Measurements from ENCODE around the gene AOPEP. TPM values are rescaled to one million over a fixed set of nuclear protein-coding genes. Genes with fewer than 3 reads are reported as not detected.

Gene AOPEP
- total RNA-seq, 1 experiment from 2014 or later = 15.0 TPM

DNA sequence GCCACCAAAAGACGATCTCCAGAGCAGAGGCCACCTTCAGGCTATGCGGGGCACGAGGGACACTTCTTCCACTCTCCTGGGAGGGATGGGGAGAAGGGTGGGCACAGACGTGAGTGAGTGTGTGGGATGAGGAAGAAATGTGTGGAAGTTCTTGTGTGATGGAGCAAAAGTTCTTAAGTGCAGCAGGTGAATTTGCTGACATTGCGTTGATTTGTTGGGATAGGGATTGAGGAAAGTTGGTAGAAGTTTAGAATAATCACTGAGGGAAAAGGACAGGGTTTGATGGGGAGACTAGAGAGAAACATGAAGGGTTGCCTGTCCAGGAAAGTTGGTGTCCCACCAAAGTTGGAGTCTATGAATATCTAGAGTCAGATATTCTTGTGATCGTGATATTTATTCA is 2.2 kb downstream of the AOPEP start:
- H3K14ac ChIP-seq (ENCODE audit: insufficient read depth, low read length) = no peak overlapping the region
- peaks cover 0 to 3% (median 0%) of the 10 kb centered on the region in 3 experiments; a peak in 1 of 7 replicates for H3K36me3 Mint-ChIP-seq (ENCODE audit: insufficient read depth in 1 of 3, low read depth in 3 of 3)

More for the DNA sequence above, 2.2 kb downstream of the AOPEP start:
- no peak overlapping the region for H3K23ac ChIP-seq (ENCODE audit: insufficient read length, low read depth, low read length)
- no peaks in the 10 kb centered on the region; the same call in 1 of the 2 replicates for H3K4me1 ChIP-seq (ENCODE audit: insufficient read depth, low read length)
- no peak overlapping the region for H2AK5ac ChIP-seq (ENCODE audit: insufficient read length, low read length)
- H2BK15ac ChIP-seq (ENCODE audit: low read depth, low read length) = no peak overlapping the region
- H3K79me2 ChIP-seq (ENCODE audit: insufficient read depth, low read length) = no peaks in the 10 kb centered on the region; the same call in 1 of the 2 replicates
- no peaks in the 10 kb centered on the region for H3K27me3 ChIP-seq (ENCODE audit: insufficient read depth, low read length)
- H3K27me3 Mint-ChIP-seq (ENCODE audit: low read depth) = no peaks in the 10 kb centered on the region
- H3K4me1 Mint-ChIP-seq = peaks cover 2 to 8% of the 10 kb centered on the region in 2 experiments; a peak in 1 of 4 replicates
- H4K8ac ChIP-seq (replicated peaks; ENCODE audit: insufficient read length, low read depth, low read length) = no peak overlapping the region
- 100% methylated on average over 1 of the region's 6 CpGs for WGBS (ENCODE audit: extremely low coverage, insufficient read length, low lambda C conversion rate)
- H2BK120ac ChIP-seq (ENCODE audit: low read depth, low read length, poor library complexity, severe bottlenecking) = no peak overlapping the region
- H3K27ac Mint-ChIP-seq = peak overlapping the region in 1 of 3 experiments; percentile 51; a peak in 2 of 7 replicates
- no peak overlapping the region for H3K27ac ChIP-seq (ENCODE audit: insufficient read length, low read depth, low read length)
- DNase-seq = no peak
- peaks cover 2% of the 10 kb centered on the region for H3K23me2 ChIP-seq (ENCODE audit: insufficient read length, low read depth, low read length, poor library complexity, severe bottlenecking)
- no peaks in the 10 kb centered on the region for H4K20me1 ChIP-seq (ENCODE audit: control insufficient read depth, insufficient read depth, insufficient read length)
- H4K5ac ChIP-seq (ENCODE audit: insufficient read length, low read depth, low read length) = no peak overlapping the region
- no peaks in the 10 kb centered on the region for H3K79me1 ChIP-seq (ENCODE audit: insufficient read depth, low read depth, low read length, poor library complexity, severe bottlenecking)
- H2BK20ac ChIP-seq (ENCODE audit: low read depth, low read length, poor library complexity, severe bottlenecking) = no peak overlapping the region
- no peak overlapping the region for H2BK5ac ChIP-seq (ENCODE audit: insufficient read length, low read length)
- H3K9me3 Mint-ChIP-seq = no peaks in the 10 kb centered on the region
- TF ChIP-seq, protein P1, sequence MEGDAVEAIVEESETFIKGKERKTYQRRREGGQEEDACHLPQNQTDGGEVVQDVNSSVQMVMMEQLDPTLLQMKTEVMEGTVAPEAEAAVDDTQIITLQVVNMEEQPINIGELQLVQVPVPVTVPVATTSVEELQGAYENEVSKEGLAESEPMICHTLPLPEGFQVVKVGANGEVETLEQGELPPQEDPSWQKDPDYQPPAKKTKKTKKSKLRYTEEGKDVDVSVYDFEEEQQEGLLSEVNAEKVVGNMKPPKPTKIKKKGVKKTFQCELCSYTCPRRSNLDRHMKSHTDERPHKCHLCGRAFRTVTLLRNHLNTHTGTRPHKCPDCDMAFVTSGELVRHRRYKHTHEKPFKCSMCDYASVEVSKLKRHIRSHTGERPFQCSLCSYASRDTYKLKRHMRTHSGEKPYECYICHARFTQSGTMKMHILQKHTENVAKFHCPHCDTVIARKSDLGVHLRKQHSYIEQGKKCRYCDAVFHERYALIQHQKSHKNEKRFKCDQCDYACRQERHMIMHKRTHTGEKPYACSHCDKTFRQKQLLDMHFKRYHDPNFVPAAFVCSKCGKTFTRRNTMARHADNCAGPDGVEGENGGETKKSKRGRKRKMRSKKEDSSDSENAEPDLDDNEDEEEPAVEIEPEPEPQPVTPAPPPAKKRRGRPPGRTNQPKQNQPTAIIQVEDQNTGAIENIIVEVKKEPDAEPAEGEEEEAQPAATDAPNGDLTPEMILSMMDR (conservative IDR thresholded peaks at IDR 0.05) = no peak
- peak overlapping the region in 1 of 2 experiments; percentile 2; a peak in 2 of 5 replicates for H3K4me3 Mint-ChIP-seq
- H2BK12ac ChIP-seq (ENCODE audit: insufficient read length, low read depth, low read length) = no peak overlapping the region
- H4K91ac ChIP-seq (ENCODE audit: insufficient read length, low read depth, low read length) = no peak overlapping the region
- no peak overlapping the region for H3K9ac ChIP-seq (ENCODE audit: extremely low read depth, insufficient read length, low read length)
- H3K4me2 ChIP-seq (ENCODE audit: insufficient read depth, insufficient read length, low read length) = no peak overlapping the region
- H3K9me3 ChIP-seq (ENCODE audit: control insufficient read depth, low read depth, low read length) = no peaks in the 10 kb centered on the region
- H3T11ph ChIP-seq (ENCODE audit: low read length) = no peak overlapping the region
- no peak overlapping the region for H2AFZ ChIP-seq (ENCODE audit: low read length)
- H3K56ac ChIP-seq (ENCODE audit: insufficient read length, low read depth, low read length) = no peak overlapping the region
- H3K18ac ChIP-seq (ENCODE audit: insufficient read length, low read depth, low read length) = no peak overlapping the region
- H3K4ac ChIP-seq (ENCODE audit: low read depth, low read length) = no peak overlapping the region
